COLO829 (cell line): Measurements from ENCODE around the gene IGF1R.
A peak's percentile ranks its signal among the peaks of the same experiment; 100 is the strongest.

Experiments used
- DNase-seq: peaks from one replicate; pipeline ENCODE4 v3.0.0; 2012; ENCODE audit warnings: low spot score

The IGF1R gene

DNA sequence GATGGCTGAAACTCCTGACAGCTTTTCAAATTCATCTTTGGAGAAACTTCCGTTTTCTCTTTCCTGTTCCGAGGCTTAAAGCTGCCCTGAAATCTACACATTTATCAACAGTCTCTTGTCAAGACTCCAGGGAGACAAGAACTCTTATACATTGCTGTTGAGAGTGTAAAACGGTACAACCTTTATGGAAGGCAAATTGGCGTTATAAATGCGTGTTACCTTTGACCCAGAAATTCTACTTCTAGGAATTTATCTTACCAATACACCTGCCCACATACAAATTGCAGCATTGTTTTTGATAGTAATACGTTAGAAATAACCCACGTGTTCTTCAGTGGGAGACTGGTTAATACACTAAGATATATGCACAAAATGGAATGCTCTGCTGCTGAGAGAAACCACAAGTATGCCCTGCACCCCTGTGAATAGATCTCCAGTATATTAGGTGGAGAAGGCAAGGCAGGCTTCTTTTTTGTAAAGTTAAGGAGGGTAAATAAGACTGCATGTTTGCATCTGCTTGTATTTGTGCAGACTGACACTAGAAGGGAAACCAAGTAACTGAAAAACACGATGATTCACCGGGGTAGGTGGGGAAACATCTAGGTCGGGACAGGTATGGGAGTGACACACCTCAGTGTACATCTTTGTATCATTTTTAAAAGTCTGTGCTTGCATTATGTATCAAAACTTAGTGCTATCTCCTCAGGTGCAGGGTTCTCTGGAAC, 97.5 kb downstream of the IGF1R start:
- DNase-seq = no peak

DNA sequence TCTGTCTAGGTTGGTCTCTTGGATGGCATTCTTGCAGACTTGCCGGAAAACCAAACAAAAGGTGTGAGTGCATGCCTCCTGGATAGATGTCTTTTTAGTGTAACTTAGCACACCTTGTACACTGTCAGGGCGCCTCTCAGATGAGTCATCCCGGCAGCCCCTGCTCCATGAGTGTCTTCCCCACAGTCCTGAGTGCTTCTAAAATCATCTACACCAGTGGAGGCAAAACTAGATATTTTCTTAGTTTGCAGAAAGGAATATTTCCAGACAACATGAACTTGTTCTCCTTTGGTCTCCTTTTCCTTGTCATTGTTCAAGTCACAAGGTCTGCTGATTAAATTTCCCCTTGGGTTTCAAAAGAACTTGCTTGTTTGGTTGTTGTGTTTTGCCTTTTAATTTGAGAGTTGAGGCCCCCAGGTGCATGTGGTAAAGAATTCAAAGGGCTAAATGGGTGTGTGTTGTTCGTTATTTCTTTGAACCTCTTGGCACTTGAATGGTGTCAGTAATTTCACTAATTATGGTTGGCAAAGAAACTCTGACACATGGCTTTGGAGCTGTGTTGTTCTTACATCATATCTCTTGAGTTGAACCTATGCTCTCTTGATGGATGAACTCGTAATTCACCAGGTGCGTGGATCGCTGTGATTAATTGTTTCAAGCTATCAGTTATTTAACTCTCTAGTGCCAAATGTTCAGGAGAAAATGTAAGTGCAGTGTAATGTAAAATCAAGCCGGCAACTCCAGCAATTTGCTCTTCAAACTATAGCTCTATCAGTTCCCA, 98.2 kb downstream of the IGF1R start:
- DNase-seq = no peak

DNA sequence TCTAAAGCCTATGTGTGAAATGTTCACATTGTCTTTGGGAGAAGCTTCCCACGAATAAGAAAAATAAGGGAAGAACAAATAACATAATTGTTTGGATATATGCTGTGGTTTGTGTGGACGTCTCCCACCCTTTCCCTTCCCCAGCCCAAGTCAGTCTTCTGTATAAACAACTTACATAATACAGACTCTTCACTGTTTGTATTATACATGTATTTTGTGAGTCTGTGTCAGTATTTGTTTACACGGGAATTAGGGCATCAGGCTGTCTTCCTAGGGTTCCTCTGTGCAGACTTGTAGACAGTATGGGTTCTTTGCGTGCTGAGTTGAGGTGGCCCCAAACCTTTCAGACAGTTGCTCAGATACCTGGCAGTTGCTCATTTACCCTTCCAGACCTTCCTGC, 103.4 kb downstream of the IGF1R start:
- DNase-seq = no peak

- peak; percentile 33 for DNase-seq
These were observed 105.7 kb downstream of the IGF1R start for GRCh38 chr15:98753726-98754656.

GRCh38 chr15:98754657-98755022, 106.3 kb downstream of the IGF1R start:
- no peak for DNase-seq

GRCh38 chr15:98755138-98755537, 106.8 kb downstream of the IGF1R start:
- DNase-seq = peak; percentile 32

GRCh38 chr15:98755781-98756180, 107.4 kb downstream of the IGF1R start:
- DNase-seq = no peak

- DNase-seq = no peak
These were observed 109.9 kb downstream of the IGF1R start for GRCh38 chr15:98758224-98758623.

DNA sequence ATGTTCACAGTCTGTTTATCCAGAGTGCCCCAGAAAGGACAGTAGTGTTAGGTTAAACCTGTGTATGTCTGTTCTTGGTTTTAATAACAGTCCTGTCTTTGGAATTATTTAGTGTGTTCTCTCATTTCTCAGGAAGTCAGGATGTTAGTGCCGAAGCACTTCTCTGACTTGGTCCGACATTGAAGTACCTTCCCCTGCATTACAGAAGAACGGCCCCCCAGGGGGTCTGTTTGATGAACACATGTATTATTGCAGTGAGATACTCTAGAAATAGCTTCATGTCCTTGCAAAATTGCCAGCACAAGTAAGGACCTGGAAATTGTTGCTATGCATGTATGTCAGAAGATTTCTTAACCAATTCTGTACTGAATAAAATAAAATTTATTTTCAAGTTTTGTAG, 110.9 kb downstream of the IGF1R start:
- DNase-seq = no peak

- DNase-seq = no peak
These were observed 111.9 kb downstream of the IGF1R start for GRCh38 chr15:98760112-98760826.

GRCh38 chr15:98760975-98761374, 112.6 kb downstream of the IGF1R start:
- no peak for DNase-seq

DNA sequence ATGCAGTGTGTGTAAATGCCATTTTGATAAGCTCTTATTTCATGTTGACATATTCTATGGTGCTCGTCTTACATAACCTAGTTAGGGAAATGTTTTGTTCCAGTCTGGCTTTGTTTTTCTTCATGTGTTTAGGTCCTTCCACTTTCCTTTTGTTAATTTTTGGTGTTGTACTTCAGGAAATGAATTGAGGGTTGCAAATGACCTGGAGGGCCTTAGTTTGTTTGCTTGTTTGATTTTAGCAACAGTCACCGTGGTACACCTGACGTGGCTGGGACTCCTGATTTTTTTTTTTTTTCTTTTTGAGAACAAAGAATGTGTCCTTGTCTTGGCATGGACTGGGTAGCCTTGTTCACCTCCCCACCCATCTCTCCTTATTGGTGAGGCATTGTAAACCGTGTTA, 114.8 kb downstream of the IGF1R start:
- no peak for DNase-seq

GRCh38 chr15:98764291-98764690, 116.0 kb downstream of the IGF1R start:
- DNase-seq = no peak

- DNase-seq = no peak
These were observed 117.3 kb downstream of the IGF1R start for GRCh38 chr15:98765610-98766009.

DNA sequence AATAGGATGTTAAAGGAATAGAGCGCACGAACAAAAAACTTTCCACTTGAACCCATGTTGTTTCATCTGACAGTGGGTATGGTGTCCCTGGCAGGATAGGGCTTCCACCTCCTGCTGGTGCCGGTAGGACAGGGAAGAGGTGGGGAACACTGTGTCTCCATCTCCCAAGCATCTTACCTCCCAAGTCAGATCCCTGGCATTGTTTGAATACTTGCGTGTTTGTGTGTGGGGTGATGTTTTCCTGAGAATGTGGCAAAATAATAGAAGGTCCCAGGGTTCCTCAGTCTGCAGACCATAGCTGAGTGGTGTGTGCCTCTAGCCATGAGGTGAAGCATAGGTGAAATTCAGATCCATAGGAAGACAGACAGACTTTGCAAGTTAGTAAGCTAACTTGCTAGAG, 119.4 kb downstream of the IGF1R start:
- no peak for DNase-seq

- DNase-seq = no peak
These were observed 121.5 kb downstream of the IGF1R start for GRCh38 chr15:98769867-98770266.

- DNase-seq = no peak
These were observed 122.6 kb downstream of the IGF1R start for GRCh38 chr15:98770984-98771383.

DNA sequence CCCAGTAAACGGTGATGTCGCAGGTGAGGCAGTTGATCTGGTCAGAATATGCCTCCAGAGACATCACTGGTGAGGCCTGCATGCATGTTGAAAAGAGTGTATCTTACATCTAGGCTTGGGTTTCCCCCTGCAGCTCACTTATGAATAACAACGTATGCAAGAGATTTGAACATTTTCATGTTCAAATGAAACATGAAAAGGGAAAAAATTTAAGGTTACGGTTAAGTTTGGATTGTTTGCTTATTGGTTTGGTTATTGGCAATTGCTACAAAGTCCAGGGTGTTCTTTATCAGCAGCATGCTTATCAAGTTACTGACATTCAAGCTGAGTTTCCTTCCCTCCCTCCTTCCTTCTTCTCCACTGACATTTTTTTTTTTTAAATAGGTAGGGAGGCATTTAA, 123.2 kb downstream of the IGF1R start:
- no peak for DNase-seq

DNA sequence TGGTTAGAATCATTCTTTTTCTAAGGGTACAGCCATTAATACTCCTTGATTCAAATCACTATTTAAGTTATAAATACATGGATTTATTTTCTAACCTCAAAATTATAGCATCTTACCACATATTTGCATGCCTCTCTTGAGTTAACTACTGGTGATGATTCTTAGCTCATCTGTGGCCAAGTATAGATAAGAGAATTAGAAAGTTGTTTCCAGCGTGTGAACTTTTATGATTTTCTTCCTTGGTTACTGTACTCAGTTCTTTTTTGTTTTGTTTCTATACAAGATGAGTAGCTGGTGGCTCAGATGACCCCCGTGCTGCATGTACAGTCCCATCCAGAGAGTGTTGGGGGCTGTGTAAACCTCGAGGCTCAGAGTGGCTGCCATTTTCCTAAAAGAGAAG, 124.6 kb downstream of the IGF1R start:
- no peak for DNase-seq

DNA sequence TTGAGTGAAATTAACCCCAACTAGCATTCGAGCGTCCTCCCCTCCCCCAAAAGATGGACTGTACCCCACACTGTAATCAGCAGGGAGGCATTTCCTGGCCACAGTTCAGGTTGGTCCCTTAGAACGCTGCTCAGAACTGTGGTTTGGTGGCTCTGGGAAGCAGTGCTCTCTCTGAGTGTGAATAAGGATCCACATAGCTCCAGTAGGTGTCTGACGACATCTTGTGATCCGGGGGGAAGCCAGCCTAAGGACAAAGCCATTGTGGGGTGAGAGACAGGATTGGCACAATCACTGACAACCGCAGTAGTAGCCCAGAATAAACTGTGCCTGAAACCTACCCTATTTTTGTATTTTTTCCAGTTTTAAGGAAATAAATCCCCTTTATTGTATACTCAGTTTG, 125.3 kb downstream of the IGF1R start:
- no peak for DNase-seq

GRCh38 chr15:98774756-98775497, 126.6 kb downstream of the IGF1R start:
- DNase-seq = no peak
